ENCODE data around the gene RNU6-9.

DNA sequence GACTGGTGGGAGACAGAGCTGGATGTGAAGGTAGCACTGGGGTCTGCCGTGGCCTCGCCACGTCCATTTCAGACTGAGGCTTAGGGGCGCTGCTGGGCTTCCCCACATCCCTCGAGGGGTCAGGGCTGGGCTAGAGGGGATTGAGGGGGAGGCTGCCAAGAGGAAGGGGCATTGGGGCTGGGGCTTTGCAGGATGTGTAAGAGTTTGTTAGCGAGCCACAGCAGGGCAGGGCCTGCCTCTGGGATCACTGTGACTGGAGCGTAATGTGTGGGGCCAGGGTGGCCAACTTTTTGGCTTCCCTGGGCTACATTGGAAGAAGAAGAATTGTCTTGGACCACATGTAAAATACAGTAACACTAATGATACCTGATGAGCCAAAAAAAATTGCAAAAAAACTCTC, 46.6 kb downstream of the RNU6-9 start:
- TF ChIP-seq, protein P1, sequence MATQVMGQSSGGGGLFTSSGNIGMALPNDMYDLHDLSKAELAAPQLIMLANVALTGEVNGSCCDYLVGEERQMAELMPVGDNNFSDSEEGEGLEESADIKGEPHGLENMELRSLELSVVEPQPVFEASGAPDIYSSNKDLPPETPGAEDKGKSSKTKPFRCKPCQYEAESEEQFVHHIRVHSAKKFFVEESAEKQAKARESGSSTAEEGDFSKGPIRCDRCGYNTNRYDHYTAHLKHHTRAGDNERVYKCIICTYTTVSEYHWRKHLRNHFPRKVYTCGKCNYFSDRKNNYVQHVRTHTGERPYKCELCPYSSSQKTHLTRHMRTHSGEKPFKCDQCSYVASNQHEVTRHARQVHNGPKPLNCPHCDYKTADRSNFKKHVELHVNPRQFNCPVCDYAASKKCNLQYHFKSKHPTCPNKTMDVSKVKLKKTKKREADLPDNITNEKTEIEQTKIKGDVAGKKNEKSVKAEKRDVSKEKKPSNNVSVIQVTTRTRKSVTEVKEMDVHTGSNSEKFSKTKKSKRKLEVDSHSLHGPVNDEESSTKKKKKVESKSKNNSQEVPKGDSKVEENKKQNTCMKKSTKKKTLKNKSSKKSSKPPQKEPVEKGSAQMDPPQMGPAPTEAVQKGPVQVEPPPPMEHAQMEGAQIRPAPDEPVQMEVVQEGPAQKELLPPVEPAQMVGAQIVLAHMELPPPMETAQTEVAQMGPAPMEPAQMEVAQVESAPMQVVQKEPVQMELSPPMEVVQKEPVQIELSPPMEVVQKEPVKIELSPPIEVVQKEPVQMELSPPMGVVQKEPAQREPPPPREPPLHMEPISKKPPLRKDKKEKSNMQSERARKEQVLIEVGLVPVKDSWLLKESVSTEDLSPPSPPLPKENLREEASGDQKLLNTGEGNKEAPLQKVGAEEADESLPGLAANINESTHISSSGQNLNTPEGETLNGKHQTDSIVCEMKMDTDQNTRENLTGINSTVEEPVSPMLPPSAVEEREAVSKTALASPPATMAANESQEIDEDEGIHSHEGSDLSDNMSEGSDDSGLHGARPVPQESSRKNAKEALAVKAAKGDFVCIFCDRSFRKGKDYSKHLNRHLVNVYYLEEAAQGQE (IDR thresholded peaks at IDR 0.05; ENCODE audit: insufficient read depth in 1 of 2, low read depth in 2 of 2, low read length in 2 of 2): no peak
- TF ChIP-seq POLR2AphosphoS5 (IDR thresholded peaks at IDR 0.05; ENCODE audit: low read depth, low read length) (no peak), SIN3A (IDR thresholded peaks at IDR 0.05; ENCODE audit: borderline replicate concordance, insufficient read depth, low read length) (no peak), TAF1 (IDR thresholded peaks at IDR 0.05; ENCODE audit: borderline replicate concordance, insufficient read depth, low read length) (no peak)
